ENCODE data around the gene SP140. TPM values are rescaled to one million over a fixed set of nuclear protein-coding genes. Genes with fewer than 3 reads are reported as not detected.

SP140 gene
- total and polyA plus RNA-seq, 2 of the 13 experiments (the other 11 are each of a cell fraction or from before 2014, with no cell fraction given), result 0.57 to 0.80 TPM

DNA sequence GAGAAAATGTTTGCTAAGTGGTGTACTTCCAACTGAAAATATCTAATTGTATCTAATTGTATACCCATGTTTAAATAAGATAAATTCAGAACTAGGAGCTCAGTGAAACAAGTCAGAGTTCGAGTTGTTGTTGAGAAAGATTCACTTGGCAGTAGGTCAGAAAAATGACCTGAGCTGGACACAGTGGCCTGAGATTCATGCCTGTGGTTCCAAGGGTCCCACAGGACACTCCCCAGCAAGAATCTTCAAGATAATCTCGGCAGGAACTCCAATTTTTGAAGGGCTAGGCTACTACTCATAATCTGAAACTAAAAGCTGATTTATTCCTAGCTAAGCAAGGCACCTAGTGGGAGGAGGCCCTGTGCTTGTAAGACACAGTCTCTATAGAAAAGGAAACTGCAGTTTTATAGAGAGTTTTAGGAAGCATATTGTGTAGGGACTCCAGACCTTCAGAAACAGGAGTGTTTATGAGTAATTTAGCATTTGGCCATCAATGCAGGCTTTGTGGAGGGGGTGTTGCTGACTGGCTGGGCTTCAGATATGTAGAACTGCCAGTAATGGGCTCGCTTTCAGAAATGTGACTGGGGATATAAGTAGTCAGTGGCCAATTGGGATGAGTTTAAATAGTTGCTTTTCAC, 43.2 kb downstream of the SP140 start:
- intact Hi-C loops (cut with micrococcal nuclease; ENCODE audit: unreplicated experiment), result no loop called here
- Histone ChIP-seq H3K27me3 (ENCODE audit: control insufficient read depth in 1 of 2, insufficient read depth in 2 of 2, low read length in 2 of 2) (peaks cover 0 to 24% of the 10 kb centered on the region in 2 experiments; a peak in 4 of 5 replicates), H4K20me1 (ENCODE audit: insufficient read depth, low read length) (no peaks in the 10 kb centered on the region), H3K36me3 (replicated peaks in 1 of 2; ENCODE audit: control insufficient read depth in 1 of 2, insufficient read depth in 2 of 2, low read length in 2 of 2) (no peaks in the 10 kb centered on the region), H3K9ac (ENCODE audit: insufficient read depth, low read depth, low read length) (no peak overlapping the region), H3K4me2 (ENCODE audit: low read depth, low read length) (no peak overlapping the region), H3K9me3 (ENCODE audit: low read length) (no peaks in the 10 kb centered on the region), H3K4me1 (ENCODE audit: insufficient read depth, low read length) (0 out of 2 replicates have a peak, but pooled peaks cover 8% of the 10 kb centered on the region), H2AFZ (ENCODE audit: low read length) (no peak overlapping the region), H3K79me2 (ENCODE audit: insufficient read depth, low read length) (no peaks in the 10 kb centered on the region), H3K4me3 (replicated peaks in 1 of 3; ENCODE audit: insufficient read depth in 1 of 3, low read depth in 2 of 3, low read length in 3 of 3) (no peak overlapping the region), H3K27ac (ENCODE audit: extremely low read length, insufficient read depth, low read length) (no peak overlapping the region)
- FAIRE-seq, result no peak
- no TSS peak for BruUV-seq (replicated peaks)
- DNase-seq (ENCODE audit: low spot score), result no peak
- CTCF ChIA-PET (ENCODE audit: low intra/inter-chr PET ratio, low total read pairs), result no interaction called here
- POLR2A ChIA-PET, result no interaction called here
- in situ Hi-C loops (cut with HindIII; ENCODE audit: extremely low pct_ligation_motif_present, low pct_unique_long_range_greater_than_20kb), result no loop called here
- no peak for TF ChIP-seq SMYD3 (CRISPR knock-in tag; IDR thresholded peaks at IDR 0.05)
- 6% methylated on average over 3 of the region's 3 CpGs for WGBS (ENCODE audit: low lambda C conversion rate)
- ATAC-seq, result no peak

DNA sequence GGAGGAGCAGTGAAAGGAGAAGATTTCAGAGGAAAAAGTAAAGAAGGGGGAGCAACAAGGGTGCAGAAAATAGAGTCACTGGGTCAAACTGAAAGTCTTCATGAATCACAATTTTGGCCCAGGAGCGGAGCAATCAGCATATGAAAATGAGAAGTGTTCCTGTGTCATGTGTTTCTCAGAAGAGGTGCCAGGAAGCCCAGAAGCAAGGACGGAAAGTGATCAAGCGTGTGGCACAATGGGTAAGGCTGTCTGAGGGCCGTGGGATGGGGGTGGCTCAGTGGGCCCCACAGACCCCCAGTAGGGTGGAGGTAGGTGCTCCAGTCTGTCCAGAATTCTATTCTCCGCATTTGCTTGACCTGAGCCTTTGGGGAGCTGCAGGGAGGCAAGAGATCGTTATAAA, 44.2 kb downstream of the SP140 start:
- ATAC-seq (no peak), DNase-seq (ENCODE audit: low spot score) (no peak), FAIRE-seq (no peak)
- BruUV-seq (replicated peaks), result no TSS peak
- POLR2A ChIA-PET, result no interaction called here
- CTCF ChIA-PET (ENCODE audit: low intra/inter-chr PET ratio, low total read pairs), result no interaction called here
- no peaks in the 10 kb centered on the region for H4K20me1 ChIP-seq (ENCODE audit: insufficient read depth, low read length)
- H3K9me3 ChIP-seq (ENCODE audit: low read length), result no peaks in the 10 kb centered on the region
- no peak overlapping the region for H3K4me3 ChIP-seq (replicated peaks in 1 of 3; ENCODE audit: insufficient read depth in 1 of 3, low read depth in 2 of 3, low read length in 3 of 3)
- intact Hi-C loops (cut with micrococcal nuclease; ENCODE audit: unreplicated experiment), result no loop called here
- H3K79me2 ChIP-seq (ENCODE audit: insufficient read depth, low read length), result no peaks in the 10 kb centered on the region
- H3K27me3 ChIP-seq (ENCODE audit: control insufficient read depth in 1 of 2, insufficient read depth in 2 of 2, low read length in 2 of 2), result peaks cover 0 to 24% of the 10 kb centered on the region in 2 experiments; a peak in 4 of 5 replicates
- 28% methylated on average over 6 of the region's 6 CpGs for WGBS (ENCODE audit: low lambda C conversion rate)
- H3K4me1 ChIP-seq (ENCODE audit: insufficient read depth, low read length), result 0 out of 2 replicates have a peak, but pooled peaks cover 7% of the 10 kb centered on the region
- no peak overlapping the region for H3K27ac ChIP-seq (ENCODE audit: extremely low read length, insufficient read depth, low read length)
- TF ChIP-seq ZZZ3 (CRISPR knock-in tag; IDR thresholded peaks at IDR 0.05; ENCODE audit: borderline replicate concordance) (no peak), ZNF232 (CRISPR knock-in tag; IDR thresholded peaks at IDR 0.05; ENCODE audit: borderline replicate concordance) (no peak), ZNF350 (CRISPR knock-in tag; IDR thresholded peaks at IDR 0.05; ENCODE audit: borderline replicate concordance, low read depth) (no peak), PAX8 (CRISPR knock-in tag; IDR thresholded peaks at IDR 0.05; ENCODE audit: borderline replicate concordance) (no peak), ZNF326 (CRISPR knock-in tag; IDR thresholded peaks at IDR 0.05; ENCODE audit: borderline replicate concordance) (no peak), GFI1 (CRISPR knock-in tag; IDR thresholded peaks at IDR 0.05; ENCODE audit: borderline replicate concordance) (no peak), CBFB (CRISPR knock-in tag; IDR thresholded peaks at IDR 0.05) (no peak)
- TF ChIP-seq, protein P1, sequence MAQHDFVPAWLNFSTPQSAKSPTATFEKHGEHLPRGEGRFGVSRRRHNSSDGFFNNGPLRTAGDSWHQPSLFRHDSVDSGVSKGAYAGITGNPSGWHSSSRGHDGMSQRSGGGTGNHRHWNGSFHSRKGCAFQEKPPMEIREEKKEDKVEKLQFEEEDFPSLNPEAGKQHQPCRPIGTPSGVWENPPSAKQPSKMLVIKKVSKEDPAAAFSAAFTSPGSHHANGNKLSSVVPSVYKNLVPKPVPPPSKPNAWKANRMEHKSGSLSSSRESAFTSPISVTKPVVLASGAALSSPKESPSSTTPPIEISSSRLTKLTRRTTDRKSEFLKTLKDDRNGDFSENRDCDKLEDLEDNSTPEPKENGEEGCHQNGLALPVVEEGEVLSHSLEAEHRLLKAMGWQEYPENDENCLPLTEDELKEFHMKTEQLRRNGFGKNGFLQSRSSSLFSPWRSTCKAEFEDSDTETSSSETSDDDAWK (CRISPR knock-in tag; IDR thresholded peaks at IDR 0.05), result no peak
- TF ChIP-seq, protein P2, sequence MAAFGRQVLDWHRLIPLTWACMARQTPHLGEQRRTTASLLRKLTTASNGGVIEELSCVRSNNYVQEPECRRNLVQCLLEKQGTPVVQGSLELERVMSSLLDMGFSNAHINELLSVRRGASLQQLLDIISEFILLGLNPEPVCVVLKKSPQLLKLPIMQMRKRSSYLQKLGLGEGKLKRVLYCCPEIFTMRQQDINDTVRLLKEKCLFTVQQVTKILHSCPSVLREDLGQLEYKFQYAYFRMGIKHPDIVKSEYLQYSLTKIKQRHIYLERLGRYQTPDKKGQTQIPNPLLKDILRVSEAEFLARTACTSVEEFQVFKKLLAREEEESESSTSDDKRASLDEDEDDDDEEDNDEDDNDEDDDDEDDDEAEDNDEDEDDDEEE (CRISPR knock-in tag; IDR thresholded peaks at IDR 0.05), result no peak
- in situ Hi-C loops (cut with HindIII; ENCODE audit: extremely low pct_ligation_motif_present, low pct_unique_long_range_greater_than_20kb), result no loop called here
- H3K36me3 ChIP-seq (replicated peaks in 1 of 2; ENCODE audit: control insufficient read depth in 1 of 2, insufficient read depth in 2 of 2, low read length in 2 of 2), result no peaks in the 10 kb centered on the region
- no peak overlapping the region for H3K4me2 ChIP-seq (ENCODE audit: low read depth, low read length)
- H2AFZ ChIP-seq (ENCODE audit: low read length), result no peak overlapping the region
- H3K9ac ChIP-seq (ENCODE audit: insufficient read depth, low read depth, low read length), result no peak overlapping the region
